Measurements from ENCODE around the gene LMF1.

GRCh38 chr16:808085-808386 is 162.7 kb downstream of the LMF1 start:
- TF ChIP-seq CTCF (conservative IDR thresholded peaks at IDR 0.05; ENCODE audit: low read length) (no peak), EZH2phosphoT487 (IDR thresholded peaks at IDR 0.05; ENCODE audit: borderline replicate concordance, low read depth, low read length) (no peak)

Data from OCI-LY7 (cell line).